Skin epidermis (tissue), 12 donors: ENCODE measurements around the gene A3GALT2.
"Not testable (repeated sequence)": the region's sequence is repeated elsewhere in the genome, so short reads cannot be mapped to it uniquely, and the experiment has no call there.

Experiments
- H3K27ac ChIP-seq, 21 experiments: fragments of 200-600 bp; sonication (generic) in 11 of 21; one replicate each; pipeline ENCODE4 v1.5.0; 2020; ENCODE audit warnings: mild to moderate bottlenecking in 3 of 21, inconsistent platforms in 2 of 21, moderate library complexity in 2 of 21
- H3K4me3 ChIP-seq, 7 experiments: fragments of 200-600 bp; sonication (generic) in 2 of 7; one replicate each; pipeline ENCODE4 v1.5.0; 2020; ENCODE audit warnings: inconsistent platforms in 2 of 7, mild to moderate bottlenecking in 2 of 7, moderate library complexity in 1 of 7

A3GALT2 gene

GRCh38 chr1:33299461-33300155 is 21.3 kb downstream of the A3GALT2 start:
- Histone ChIP-seq H3K27ac (peak overlapping the region in 4 of 21 experiments; percentile 1 to 55 (median 26)), H3K4me3 (no peak overlapping the region)

GRCh38 chr1:33298623-33299277 is 22.1 kb downstream of the A3GALT2 start:
- Histone ChIP-seq H3K27ac (peak overlapping the region in 2 of 21 experiments; percentile 6 to 19), H3K4me3 (no peak overlapping the region)

- Histone ChIP-seq H3K27ac (peak overlapping the region in 1 of 21 experiments; percentile 6), H3K4me3 (no peak overlapping the region)
Measured at GRCh38 chr1:33297911-33298622, 22.8 kb downstream of the A3GALT2 start.

DNA sequence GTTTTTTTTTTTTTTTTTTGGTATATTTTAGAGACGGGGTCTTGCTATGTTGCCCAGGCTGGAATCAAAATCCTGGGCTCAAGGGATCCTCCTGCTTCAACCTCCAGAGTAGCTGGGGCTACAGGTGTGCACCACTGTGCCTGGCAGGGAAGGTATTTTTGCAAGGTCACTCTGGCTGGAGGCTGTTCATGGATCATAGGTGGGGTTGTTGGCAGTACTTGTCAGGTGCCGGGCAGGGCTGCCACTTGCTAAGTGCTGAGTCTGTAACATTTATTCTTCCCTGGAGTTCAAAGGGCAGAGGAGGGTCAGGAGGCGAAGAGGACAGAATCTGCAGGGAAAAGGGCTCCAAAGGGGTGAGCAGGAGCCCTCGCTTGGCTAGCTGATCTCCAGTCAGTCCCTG is 24.1 kb downstream of the A3GALT2 start:
- Histone ChIP-seq H3K27ac (no peak overlapping the region), H3K4me3 (no peak overlapping the region)

- peak overlapping the region in 3 of 21 experiments; percentile 1 to 50 (median 10) for H3K27ac ChIP-seq
- H3K4me3 ChIP-seq, result no peak overlapping the region
Measured at GRCh38 chr1:33296082-33296458, 24.8 kb downstream of the A3GALT2 start.

DNA sequence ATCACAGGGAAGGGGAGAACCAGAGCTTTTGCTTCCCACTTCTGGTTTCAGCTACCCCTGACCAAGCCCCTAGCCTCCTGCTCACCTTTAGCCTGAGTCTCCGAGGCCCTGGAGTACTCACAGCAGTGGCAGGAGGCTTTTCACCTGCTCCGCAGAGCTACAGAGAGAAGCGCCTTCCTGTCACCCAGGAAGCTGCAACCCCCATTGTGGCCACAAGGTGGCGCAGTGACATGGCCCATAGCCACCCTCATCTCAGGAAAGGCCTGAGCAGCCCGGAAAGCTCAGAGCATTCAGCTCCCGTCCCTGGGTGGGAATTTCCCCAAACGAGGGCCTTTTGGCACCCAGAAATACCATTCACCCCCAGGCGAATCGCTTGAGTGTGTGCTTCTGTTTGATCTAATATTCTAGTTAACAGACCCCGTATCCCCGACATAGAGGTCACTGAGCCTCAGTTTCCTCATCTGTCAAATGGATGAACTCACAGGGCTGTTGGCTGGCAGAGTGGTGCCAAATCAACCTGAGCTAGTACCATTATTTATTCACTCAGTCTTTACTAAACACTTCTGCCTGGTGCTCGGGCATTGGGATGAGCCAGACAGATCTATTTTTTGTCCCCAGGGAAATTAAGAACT is 25.3 kb downstream of the A3GALT2 start:
- H3K27ac ChIP-seq, result peak overlapping the region in 5 of 21 experiments; percentile 1 to 50 (median 17)
- no peak overlapping the region for H3K4me3 ChIP-seq

- Histone ChIP-seq H3K27ac (peak overlapping the region in 4 of 21 experiments; percentile 1 to 50 (median 18)), H3K4me3 (no peak overlapping the region)
Measured at GRCh38 chr1:33295023-33295422, 25.9 kb downstream of the A3GALT2 start.

- no peak overlapping the region for H3K4me3 ChIP-seq
Measured at GRCh38 chr1:33294071-33295010, 26.6 kb downstream of the A3GALT2 start.

GRCh38 chr1:33292726-33293340 is 28.1 kb downstream of the A3GALT2 start:
- Histone ChIP-seq H3K4me3 (no peak overlapping the region), H3K27ac (peak overlapping the region in 4 of 21 experiments; percentile 23 to 59 (median 40))

More at GRCh38 chr1:33294071-33295010, 26.6 kb downstream of the A3GALT2 start:
- H3K27ac ChIP-seq, result peak overlapping the region in 3 of 21 experiments; percentile 1 to 50 (median 19)

GRCh38 chr1:33290615-33291014 is 30.3 kb downstream of the A3GALT2 start:
- not testable (repeated sequence) for H3K4me3 ChIP-seq, H3K27ac ChIP-seq

- H3K27ac ChIP-seq, result no peak overlapping the region
- H3K4me3 ChIP-seq, result no peak overlapping the region
Measured at GRCh38 chr1:33289858-33290154, 31.1 kb downstream of the A3GALT2 start.

DNA sequence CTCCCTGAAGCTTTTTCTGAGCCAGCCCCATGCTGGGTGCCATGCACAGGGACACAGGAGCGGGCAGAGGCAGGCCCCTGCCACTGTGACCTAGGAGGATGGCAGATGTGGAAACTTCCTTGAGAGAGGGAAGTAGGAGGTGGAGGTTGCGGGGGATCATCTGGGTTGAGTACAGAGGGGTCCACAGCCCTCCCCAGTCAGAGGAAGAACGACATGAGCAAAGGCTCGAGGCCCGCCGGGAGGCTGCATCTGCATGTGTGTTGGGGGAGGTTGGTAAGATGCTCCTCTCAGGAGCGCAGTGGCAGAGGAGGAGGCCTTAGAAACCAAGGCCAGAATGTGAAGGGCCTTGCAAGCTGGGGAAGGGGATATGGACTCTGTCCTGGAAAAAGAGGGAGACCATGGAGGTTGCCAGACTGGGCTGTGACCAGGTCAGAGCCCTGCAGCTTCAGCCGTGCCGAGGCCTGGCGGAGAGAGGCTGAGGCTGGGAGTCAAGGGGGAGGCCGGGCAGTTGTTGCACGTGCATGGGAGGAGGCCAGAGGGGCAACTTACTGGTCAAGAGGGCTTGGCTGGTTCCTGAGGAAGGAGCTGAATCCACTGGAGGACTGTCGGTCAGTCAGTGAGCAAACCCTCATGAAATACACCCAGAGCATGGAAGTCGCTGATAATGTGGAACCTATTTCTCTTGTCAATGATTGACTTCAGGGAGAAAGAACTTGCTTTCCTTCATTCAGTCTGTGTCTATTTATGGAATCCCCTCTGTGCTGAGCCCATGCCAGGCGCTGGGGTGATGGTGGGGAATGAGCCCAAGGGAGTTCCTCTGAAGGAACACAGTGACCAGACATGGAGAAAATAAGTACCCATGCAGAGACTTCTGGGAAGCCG is 31.7 kb downstream of the A3GALT2 start:
- Histone ChIP-seq H3K27ac (peak overlapping the region in 1 of 21 experiments; percentile 3), H3K4me3 (no peak overlapping the region)

DNA sequence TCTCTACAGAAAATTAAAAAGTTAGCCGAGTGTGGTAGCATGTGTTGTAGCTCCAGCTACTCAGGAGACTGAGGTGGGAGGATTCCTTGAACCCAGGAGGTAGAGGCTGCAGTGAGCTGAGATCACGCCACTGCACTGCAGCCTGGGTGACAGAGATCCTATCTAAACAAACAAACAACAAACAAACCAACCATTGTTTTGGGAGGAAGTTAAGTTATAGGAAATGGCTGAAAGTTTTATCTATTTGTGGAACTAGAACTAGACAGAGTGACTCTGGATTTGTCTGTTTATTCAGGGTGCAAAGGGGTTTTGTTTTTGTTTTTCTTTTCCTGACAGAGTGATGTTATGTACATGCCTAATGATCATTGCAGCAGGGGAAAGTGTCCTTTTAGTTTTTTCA is 33.6 kb downstream of the A3GALT2 start:
- Histone ChIP-seq H3K4me3 (no peak overlapping the region), H3K27ac (peak overlapping the region in 4 of 21 experiments; percentile 8 to 45 (median 25))

DNA sequence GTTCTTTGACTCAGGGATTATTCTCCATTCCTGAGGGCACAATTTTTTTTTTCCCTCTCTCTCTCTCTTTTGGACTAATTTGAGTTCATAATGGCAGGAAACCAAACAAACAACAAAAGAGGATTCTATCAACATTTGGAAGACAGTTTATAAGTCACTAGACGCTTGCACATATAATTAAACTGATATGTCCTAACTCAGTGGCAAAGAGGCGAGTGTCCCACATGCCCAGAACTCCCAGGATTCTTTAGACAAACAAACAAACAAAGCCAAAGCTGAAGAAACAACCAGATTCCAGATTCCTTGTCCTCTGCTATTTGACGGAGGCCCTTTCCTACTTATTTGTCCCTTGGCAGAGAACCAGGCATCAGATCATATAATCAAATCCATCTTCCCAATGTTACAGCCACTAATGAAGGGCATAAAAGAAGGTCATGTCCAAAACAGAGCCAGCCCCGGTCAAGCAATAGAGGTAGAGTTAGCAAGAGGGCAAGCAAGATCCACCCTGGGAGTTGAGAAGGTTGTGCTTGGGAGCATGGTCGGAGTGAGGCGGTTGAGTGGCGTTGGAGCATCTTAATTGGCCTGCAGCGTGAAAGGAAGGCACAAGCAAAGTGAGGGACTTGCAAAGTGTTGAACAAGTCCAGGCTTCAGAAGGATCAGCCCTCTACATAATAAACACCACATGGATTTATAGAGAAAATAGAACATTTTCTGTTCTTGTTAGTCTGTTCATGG is 34.3 kb downstream of the A3GALT2 start:
- peak overlapping the region in 7 of 21 experiments; percentile 12 to 60 (median 38) for H3K27ac ChIP-seq
- no peak overlapping the region for H3K4me3 ChIP-seq

DNA sequence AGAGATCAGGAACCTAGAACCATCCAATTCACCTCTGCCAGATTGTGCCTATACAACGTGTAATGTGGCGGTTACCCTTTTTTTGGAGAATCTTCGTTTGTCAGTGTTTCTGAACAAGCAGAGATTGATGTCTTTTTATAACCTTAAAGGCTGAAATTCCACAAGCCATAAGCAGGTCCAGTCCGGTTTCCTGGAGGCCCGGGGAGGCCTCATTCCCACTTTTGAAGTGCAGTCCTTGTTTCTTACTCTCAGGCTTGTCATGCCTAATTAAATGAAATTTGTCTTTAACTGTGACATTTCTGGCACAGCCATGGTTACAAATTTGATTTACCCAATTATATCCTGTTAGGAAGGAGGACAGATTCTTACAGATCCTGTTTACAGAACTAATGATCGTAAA is 36.8 kb downstream of the A3GALT2 start:
- Histone ChIP-seq H3K4me3 (no peak overlapping the region), H3K27ac (no peak overlapping the region)

DNA sequence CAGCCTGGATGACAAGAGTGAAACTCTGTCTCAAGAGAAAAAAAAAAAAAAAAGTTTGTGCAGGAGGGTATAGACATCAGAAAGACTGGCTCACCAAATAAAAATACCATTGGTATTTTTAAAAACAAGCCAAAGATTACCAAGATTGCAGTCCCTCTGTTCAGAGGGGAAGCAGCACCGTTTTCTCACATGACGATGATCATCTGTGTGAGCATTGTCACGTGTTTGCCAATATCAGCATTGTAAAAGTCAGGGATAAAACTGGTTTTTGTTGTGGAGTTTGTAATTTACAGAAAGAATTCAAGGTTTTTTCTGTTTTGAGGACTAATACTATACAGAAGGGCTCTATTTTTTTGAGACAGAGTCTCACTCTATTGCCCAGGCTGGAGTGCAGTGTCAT is 38.1 kb downstream of the A3GALT2 start:
- H3K4me3 ChIP-seq, result no peak overlapping the region
- H3K27ac ChIP-seq, result no peak overlapping the region
